SIG-M5 treated with dmso at 0.1 percent for 504 hours (cell line): ENCODE measurements around the gene ETNK2.

Experiments
- DNase-seq: peaks from one replicate; lab custom pipeline; 2025; ENCODE audit not compliant: unreplicated experiment; lab: John Stamatoyannopoulos, UW

Gene ETNK2

GRCh38 chr1:204128964-204129896 is 22.6 kb downstream of the ETNK2 start:
- DNase-seq = peak; percentile 57

GRCh38 chr1:204128464-204128963 is 23.3 kb downstream of the ETNK2 start:
- DNase-seq = no peak

GRCh38 chr1:204127597-204128242 is 24.1 kb downstream of the ETNK2 start:
- DNase-seq = peak; percentile 52

- no peak for DNase-seq
Measured at GRCh38 chr1:204126956-204127355, 24.9 kb downstream of the ETNK2 start.

GRCh38 chr1:204126386-204126785 is 25.5 kb downstream of the ETNK2 start:
- no peak for DNase-seq

- no peak for DNase-seq
Measured at GRCh38 chr1:204125759-204126351, 26.0 kb downstream of the ETNK2 start.

- no peak for DNase-seq
Measured at GRCh38 chr1:204124639-204125038, 27.2 kb downstream of the ETNK2 start.

- no peak for DNase-seq
Measured at GRCh38 chr1:204123376-204123775, 28.5 kb downstream of the ETNK2 start.

GRCh38 chr1:204121840-204122555 is 29.8 kb downstream of the ETNK2 start:
- no peak for DNase-seq

- no peak for DNase-seq
Measured at GRCh38 chr1:204116539-204116938, 35.3 kb downstream of the ETNK2 start.

GRCh38 chr1:204115116-204115515 is 36.7 kb downstream of the ETNK2 start:
- no peak for DNase-seq

- DNase-seq = no peak
Measured at GRCh38 chr1:204114606-204115005, 37.2 kb downstream of the ETNK2 start.

- DNase-seq = no peak
Measured at GRCh38 chr1:204113896-204114295, 37.9 kb downstream of the ETNK2 start.

GRCh38 chr1:204112876-204113730 is 38.7 kb downstream of the ETNK2 start:
- DNase-seq = no peak

- DNase-seq = no peak
Measured at GRCh38 chr1:204110894-204111633, 40.8 kb downstream of the ETNK2 start.

GRCh38 chr1:204108312-204109141 is 43.3 kb downstream of the ETNK2 start:
- no peak for DNase-seq

GRCh38 chr1:204107892-204108291 is 44.0 kb downstream of the ETNK2 start:
- no peak for DNase-seq

GRCh38 chr1:204106825-204107224 is 45.0 kb downstream of the ETNK2 start:
- DNase-seq = no peak

GRCh38 chr1:204105131-204105515 is 46.7 kb downstream of the ETNK2 start:
- DNase-seq = no peak
